Measurements from ENCODE around the gene NTM.

The NTM gene

GRCh38 chr11:131691181-131692041, 321.0 kb downstream of the NTM start:
- Histone ChIP-seq H3K4me3 (ENCODE audit: extremely low read depth, insufficient read depth, low read length, poor library complexity, severe bottlenecking) (no peak overlapping the region), H3K36me3 (ENCODE audit: control insufficient read depth, insufficient read depth, low read length) (no peaks in the 10 kb centered on the region), H3K4me1 (ENCODE audit: control insufficient read depth, insufficient read depth, low read length, poor library complexity, severe bottlenecking) (peaks cover 5% of the 10 kb centered on the region), H3K27ac (ENCODE audit: low read depth, low read length, severe bottlenecking) (no peak overlapping the region), H3K9me3 (ENCODE audit: control insufficient read depth, low read length) (no peaks in the 10 kb centered on the region)
- WGBS, 2 experiments (ENCODE audit: insufficient coverage in 2 of 2): 60 to 61% methylated on average over 47 to 56 of the region's 65 CpGs

- Histone ChIP-seq H3K4me3 (ENCODE audit: extremely low read depth, insufficient read depth, low read length, poor library complexity, severe bottlenecking) (no peak overlapping the region), H3K4me1 (ENCODE audit: control insufficient read depth, insufficient read depth, low read length, poor library complexity, severe bottlenecking) (peaks cover 5% of the 10 kb centered on the region), H3K9me3 (ENCODE audit: control insufficient read depth, low read length) (no peaks in the 10 kb centered on the region), H3K36me3 (ENCODE audit: control insufficient read depth, insufficient read depth, low read length) (no peaks in the 10 kb centered on the region), H3K27ac (ENCODE audit: low read depth, low read length, severe bottlenecking) (no peak overlapping the region)
These were observed 321.7 kb downstream of the NTM start for GRCh38 chr11:131692151-131692550.

- Histone ChIP-seq H3K4me1 (ENCODE audit: control insufficient read depth, insufficient read depth, low read length, poor library complexity, severe bottlenecking) (peaks cover 5% of the 10 kb centered on the region), H3K4me3 (ENCODE audit: extremely low read depth, insufficient read depth, low read length, poor library complexity, severe bottlenecking) (no peak overlapping the region), H3K9me3 (ENCODE audit: control insufficient read depth, low read length) (no peaks in the 10 kb centered on the region), H3K36me3 (ENCODE audit: control insufficient read depth, insufficient read depth, low read length) (no peaks in the 10 kb centered on the region), H3K27ac (ENCODE audit: low read depth, low read length, severe bottlenecking) (no peak overlapping the region)
- 100% methylated on average over 1 of the region's 1 CpG; no CpG with 5 or more reads in 1 of the 2 experiments for WGBS, 2 experiments (ENCODE audit: insufficient coverage in 2 of 2)
These were observed 322.5 kb downstream of the NTM start for GRCh38 chr11:131692961-131693360.

GRCh38 chr11:131693756-131694155, 323.3 kb downstream of the NTM start:
- Histone ChIP-seq H3K4me3 (ENCODE audit: extremely low read depth, insufficient read depth, low read length, poor library complexity, severe bottlenecking) (no peak overlapping the region), H3K9me3 (ENCODE audit: control insufficient read depth, low read length) (no peaks in the 10 kb centered on the region), H3K4me1 (ENCODE audit: control insufficient read depth, insufficient read depth, low read length, poor library complexity, severe bottlenecking) (no peaks in the 10 kb centered on the region), H3K36me3 (ENCODE audit: control insufficient read depth, insufficient read depth, low read length) (no peaks in the 10 kb centered on the region), H3K27ac (ENCODE audit: low read depth, low read length, severe bottlenecking) (no peak overlapping the region)
- 78 to 83% methylated on average over 3 of the region's 4 CpGs for WGBS, 2 experiments (ENCODE audit: insufficient coverage in 2 of 2)

- Histone ChIP-seq H3K4me3 (ENCODE audit: extremely low read depth, insufficient read depth, low read length, poor library complexity, severe bottlenecking) (no peak overlapping the region), H3K36me3 (ENCODE audit: control insufficient read depth, insufficient read depth, low read length) (no peaks in the 10 kb centered on the region), H3K4me1 (ENCODE audit: control insufficient read depth, insufficient read depth, low read length, poor library complexity, severe bottlenecking) (no peaks in the 10 kb centered on the region), H3K9me3 (ENCODE audit: control insufficient read depth, low read length) (no peaks in the 10 kb centered on the region), H3K27ac (ENCODE audit: low read depth, low read length, severe bottlenecking) (no peak overlapping the region)
- 32 to 33% methylated on average over 32 to 33 of the region's 34 CpGs for WGBS, 2 experiments (ENCODE audit: insufficient coverage in 2 of 2)
These were observed 324.4 kb downstream of the NTM start for GRCh38 chr11:131694526-131695424.

- Histone ChIP-seq H3K4me3 (ENCODE audit: extremely low read depth, insufficient read depth, low read length, poor library complexity, severe bottlenecking) (no peak overlapping the region), H3K36me3 (ENCODE audit: control insufficient read depth, insufficient read depth, low read length) (no peaks in the 10 kb centered on the region), H3K27ac (ENCODE audit: low read depth, low read length, severe bottlenecking) (no peak overlapping the region), H3K9me3 (ENCODE audit: control insufficient read depth, low read length) (no peaks in the 10 kb centered on the region), H3K4me1 (ENCODE audit: control insufficient read depth, insufficient read depth, low read length, poor library complexity, severe bottlenecking) (no peaks in the 10 kb centered on the region)
- 84 to 94% methylated on average over 4 to 5 of the region's 10 CpGs for WGBS, 2 experiments (ENCODE audit: insufficient coverage in 2 of 2)
These were observed 325.5 kb downstream of the NTM start for GRCh38 chr11:131695889-131696429.

- Histone ChIP-seq H3K36me3 (ENCODE audit: control insufficient read depth, insufficient read depth, low read length) (no peaks in the 10 kb centered on the region), H3K4me3 (ENCODE audit: extremely low read depth, insufficient read depth, low read length, poor library complexity, severe bottlenecking) (no peak overlapping the region), H3K9me3 (ENCODE audit: control insufficient read depth, low read length) (no peaks in the 10 kb centered on the region), H3K27ac (ENCODE audit: low read depth, low read length, severe bottlenecking) (no peak overlapping the region), H3K4me1 (ENCODE audit: control insufficient read depth, insufficient read depth, low read length, poor library complexity, severe bottlenecking) (no peaks in the 10 kb centered on the region)
- 92 to 95% methylated on average over 5 to 7 of the region's 8 CpGs for WGBS, 2 experiments (ENCODE audit: insufficient coverage in 2 of 2)
These were observed 326.3 kb downstream of the NTM start for GRCh38 chr11:131696690-131697089.

GRCh38 chr11:131703311-131703710, 332.9 kb downstream of the NTM start:
- H3K36me3 ChIP-seq (ENCODE audit: control insufficient read depth, insufficient read depth, low read length): no peaks in the 10 kb centered on the region
- H3K27ac ChIP-seq (ENCODE audit: low read depth, low read length, severe bottlenecking): no peak overlapping the region
- no peaks in the 10 kb centered on the region for H3K4me1 ChIP-seq (ENCODE audit: control insufficient read depth, insufficient read depth, low read length, poor library complexity, severe bottlenecking)
- H3K4me3 ChIP-seq (ENCODE audit: extremely low read depth, insufficient read depth, low read length, poor library complexity, severe bottlenecking): no peak overlapping the region
- H3K9me3 ChIP-seq (ENCODE audit: control insufficient read depth, low read length): peaks cover 6% of the 10 kb centered on the region
- WGBS, 2 experiments (ENCODE audit: insufficient coverage in 2 of 2): no CpG with 5 or more reads among the region's 1 CpG

GRCh38 chr11:131704682-131705081, 334.3 kb downstream of the NTM start:
- Histone ChIP-seq H3K4me3 (ENCODE audit: extremely low read depth, insufficient read depth, low read length, poor library complexity, severe bottlenecking) (no peak overlapping the region), H3K36me3 (ENCODE audit: control insufficient read depth, insufficient read depth, low read length) (no peaks in the 10 kb centered on the region), H3K9me3 (ENCODE audit: control insufficient read depth, low read length) (peaks cover 6% of the 10 kb centered on the region), H3K4me1 (ENCODE audit: control insufficient read depth, insufficient read depth, low read length, poor library complexity, severe bottlenecking) (no peaks in the 10 kb centered on the region), H3K27ac (ENCODE audit: low read depth, low read length, severe bottlenecking) (no peak overlapping the region)
- 60% methylated on average over 1 of the region's 2 CpGs; no CpG with 5 or more reads in 1 of the 2 experiments for WGBS, 2 experiments (ENCODE audit: insufficient coverage in 2 of 2)

GRCh38 chr11:131710511-131710910, 340.1 kb downstream of the NTM start:
- Histone ChIP-seq H3K9me3 (ENCODE audit: control insufficient read depth, low read length) (no peaks in the 10 kb centered on the region), H3K27ac (ENCODE audit: low read depth, low read length, severe bottlenecking) (no peak overlapping the region), H3K4me3 (ENCODE audit: extremely low read depth, insufficient read depth, low read length, poor library complexity, severe bottlenecking) (no peak overlapping the region), H3K36me3 (ENCODE audit: control insufficient read depth, insufficient read depth, low read length) (no peaks in the 10 kb centered on the region), H3K4me1 (ENCODE audit: control insufficient read depth, insufficient read depth, low read length, poor library complexity, severe bottlenecking) (no peaks in the 10 kb centered on the region)
- no CpG with 5 or more reads among the region's 2 CpGs for WGBS, 2 experiments (ENCODE audit: insufficient coverage in 2 of 2)
